ENCODE results near the gene TNFRSF11A.

TNFRSF11A gene

GRCh38 chr18:62420513-62421209, 95.6 kb downstream of the TNFRSF11A start:
- DNase-seq = no peak

DNA sequence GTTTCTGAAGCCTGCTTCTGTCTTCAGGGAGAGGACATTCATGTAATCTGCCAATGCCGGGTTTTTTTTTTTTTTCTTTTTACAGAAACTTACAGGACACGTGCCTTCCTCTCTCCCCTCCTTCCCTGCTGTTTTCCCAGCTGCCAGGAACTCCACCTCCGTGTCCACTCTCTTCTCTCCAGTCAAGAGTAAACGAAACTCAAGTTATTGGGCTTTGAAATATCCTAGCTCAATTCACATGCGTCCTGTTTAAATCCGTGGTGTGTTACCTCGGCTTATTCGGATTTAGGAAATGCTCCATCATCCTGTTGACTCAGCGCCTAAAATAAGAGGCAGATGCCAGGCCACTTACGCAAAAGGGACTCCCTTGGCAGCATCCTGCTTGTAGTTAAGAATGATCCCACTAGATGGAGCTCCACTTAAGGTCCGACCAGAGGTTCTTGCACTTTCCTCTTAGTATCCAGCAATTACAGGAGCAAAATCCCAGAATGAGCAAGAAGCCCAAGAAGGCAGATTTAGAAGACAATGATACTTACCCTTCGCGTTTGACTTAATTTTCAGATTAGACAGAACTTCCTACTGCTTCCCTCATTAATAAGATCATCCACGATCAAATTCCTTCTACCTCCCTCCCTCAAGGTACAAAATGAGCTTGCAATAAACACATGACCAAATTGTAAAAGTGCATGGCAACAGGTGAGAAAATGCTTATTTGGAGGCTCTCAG, 100.5 kb downstream of the TNFRSF11A start:
- peak; percentile 5 for DNase-seq

DNA sequence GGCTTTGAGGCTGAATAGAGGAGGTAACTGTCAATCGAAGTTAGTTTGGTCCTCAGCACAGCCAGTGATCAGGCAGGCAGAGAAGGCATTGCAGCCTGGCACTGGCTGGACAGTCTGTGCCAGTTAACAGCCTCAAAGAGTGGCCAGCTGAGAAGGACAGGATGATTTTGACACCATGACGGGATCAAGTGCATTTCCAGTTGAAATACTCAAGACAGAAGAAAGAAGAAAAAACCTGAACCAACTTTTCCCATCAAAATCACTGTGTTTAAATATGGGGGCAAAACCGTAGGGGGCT, 101.0 kb downstream of the TNFRSF11A start:
- DNase-seq = no peak

DNA sequence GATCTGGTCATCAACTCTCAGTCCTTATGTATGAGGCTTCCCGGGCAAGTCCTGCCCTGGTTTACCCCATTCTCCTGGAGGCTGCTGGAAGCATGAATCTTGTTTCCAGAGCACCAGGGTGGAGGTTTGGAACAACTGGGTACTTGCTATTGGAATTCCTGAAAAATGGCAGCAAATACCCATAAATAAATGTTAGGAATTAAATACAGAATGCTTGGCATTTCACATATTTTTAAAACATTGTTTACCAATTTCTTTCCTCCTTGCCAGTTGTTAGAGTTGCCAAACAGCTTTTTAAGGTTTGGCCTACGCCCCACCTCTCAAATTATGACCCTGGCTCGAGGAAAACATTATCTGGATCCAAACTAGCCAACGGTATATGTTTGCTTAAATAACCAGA, 107.1 kb downstream of the TNFRSF11A start:
- DNase-seq = no peak

DNA sequence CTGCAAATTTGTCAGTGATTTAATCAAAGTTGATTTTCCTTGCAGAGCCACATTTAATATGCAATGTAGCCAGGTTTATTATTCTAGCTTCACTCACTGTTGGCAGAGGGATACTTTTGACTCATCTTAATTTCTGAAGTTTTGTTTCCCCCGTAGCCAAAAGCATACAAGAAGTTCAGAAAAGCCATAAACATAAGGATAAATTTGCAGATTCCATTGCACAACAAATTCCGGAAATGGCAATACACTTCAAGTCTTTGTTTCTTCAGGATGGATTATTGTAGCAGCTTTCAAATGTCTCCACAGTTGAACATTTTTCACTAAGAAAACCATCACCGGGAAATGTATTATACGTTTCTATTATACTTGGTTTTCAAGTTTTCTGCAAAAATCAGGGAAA, 109.7 kb downstream of the TNFRSF11A start:
- DNase-seq = no peak

DNA sequence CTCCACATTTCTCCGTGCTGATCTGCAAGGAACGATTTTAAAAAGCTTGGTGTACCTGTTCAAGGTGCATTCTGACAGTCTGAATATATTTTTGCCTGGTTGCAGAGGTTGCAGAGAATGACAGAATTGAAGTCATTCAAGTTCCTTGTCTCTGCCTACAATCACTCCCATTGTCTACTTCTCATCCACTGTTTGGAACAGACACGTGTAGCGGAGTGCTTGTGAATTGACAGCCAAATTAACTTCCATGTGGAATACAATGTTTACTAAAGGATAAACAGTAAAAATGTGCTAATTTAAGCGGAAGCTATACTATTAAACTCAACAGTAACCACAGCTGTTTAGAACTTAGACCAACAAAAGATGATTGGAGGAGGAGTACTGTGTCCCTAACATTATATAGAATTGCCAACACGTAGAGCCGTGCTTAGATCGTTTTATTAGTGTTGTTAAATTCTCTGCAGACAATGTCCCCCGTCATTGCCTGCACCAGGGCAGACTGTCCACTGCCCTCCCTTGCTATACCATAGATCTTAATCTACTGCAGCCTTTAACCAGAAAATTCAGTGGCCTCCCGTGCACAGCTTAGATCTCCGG, 110.4 kb downstream of the TNFRSF11A start:
- no peak for DNase-seq

- DNase-seq = no peak
Measured at GRCh38 chr18:62436636-62437234, 111.6 kb downstream of the TNFRSF11A start.

DNA sequence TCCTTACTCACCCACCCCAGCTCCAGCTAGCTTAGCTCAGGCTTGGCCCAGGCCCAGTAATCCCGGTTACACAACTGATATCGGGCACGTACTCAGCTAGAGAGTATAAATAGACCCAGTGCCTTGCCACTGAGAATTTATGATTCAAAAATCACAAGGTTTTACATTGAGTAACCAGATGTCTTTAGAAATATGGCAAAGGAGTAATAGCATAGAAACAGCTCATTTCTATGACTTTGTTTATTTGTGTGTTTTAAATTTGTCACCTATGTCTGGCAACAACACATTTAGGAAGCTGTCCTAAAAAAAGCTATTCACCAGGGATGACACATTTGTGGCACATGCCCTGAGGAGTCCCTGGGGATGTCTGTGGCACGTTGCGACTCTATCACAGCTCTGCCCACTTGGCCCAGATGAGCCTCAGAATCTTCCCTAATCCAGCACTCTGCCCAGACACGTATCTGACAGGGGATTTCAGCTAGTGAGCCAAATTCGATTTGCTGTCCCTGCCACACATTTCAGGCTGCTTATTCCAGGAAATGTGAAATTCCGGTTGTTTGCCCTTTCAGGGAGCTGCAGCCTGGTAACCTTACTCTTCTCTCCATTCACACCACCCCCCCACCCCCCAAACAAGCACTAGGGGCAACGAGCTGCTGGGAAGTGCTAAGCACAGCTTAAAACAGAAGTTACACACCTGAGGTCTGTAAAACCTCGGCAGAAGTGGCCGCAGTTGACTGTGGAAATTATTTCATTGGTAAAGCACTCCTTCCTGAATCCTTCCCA, 112.3 kb downstream of the TNFRSF11A start:
- no peak for DNase-seq

DNA sequence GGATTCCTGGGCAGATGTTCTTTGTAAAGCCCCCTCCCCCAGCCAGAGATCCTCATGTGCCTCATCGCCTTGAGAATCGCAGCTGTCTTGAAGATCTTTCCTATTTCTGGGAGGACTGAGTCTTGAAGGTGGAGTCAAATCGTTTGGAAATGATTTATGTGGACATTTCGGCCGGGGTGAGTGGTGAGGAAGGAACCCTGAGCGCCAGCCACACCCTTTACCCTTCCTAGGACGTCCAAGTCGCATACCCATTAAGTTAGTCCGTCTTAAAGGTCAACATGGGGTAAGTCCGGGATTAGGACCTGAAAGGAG, 112.9 kb downstream of the TNFRSF11A start:
- DNase-seq = no peak

DNA sequence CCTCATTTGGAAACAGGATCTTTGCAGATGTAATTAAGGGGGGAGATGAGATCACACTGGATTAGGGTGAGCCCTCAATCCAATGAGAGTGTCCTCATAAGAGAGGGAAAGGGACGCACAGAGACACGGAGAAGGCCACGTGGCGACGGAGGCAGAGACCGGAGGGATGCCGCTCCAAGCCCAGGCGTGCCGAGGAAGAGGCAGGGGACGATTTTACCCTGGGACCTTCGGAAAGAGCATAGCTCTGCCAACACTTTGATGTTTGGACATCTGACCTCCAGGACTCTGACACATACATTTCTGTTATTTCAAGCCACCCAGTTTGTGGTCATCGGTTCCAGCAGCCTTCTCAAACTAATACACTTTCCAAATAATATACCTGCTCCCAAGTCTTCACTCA, 113.3 kb downstream of the TNFRSF11A start:
- no peak for DNase-seq

DNA sequence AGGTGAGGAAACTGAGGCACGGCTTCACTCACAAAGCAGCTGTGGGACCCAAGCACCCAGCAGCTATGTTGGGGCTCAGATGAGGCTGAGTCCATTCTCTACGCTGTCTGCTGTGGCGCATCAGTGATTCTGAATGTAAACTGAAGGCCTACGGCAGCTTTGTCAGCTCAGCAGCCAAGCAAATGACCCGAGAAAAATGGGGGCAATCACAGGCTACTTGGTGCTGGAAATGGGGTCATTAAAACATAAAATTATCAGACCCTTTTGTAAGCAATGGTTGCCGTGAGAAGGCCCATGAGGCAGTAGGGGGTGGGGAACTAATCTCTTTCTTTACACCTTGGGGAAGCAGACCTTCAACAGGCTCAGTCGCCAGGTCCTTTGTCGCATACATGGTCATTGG, 113.8 kb downstream of the TNFRSF11A start:
- DNase-seq = no peak

Measured in NK-92 treated with Interleukin-12 subunit alpha and Interleukin-12 subunit beta, amount 100 ng/mL, for 24 hours (cell line).